IPS-NIHi7 (cell line): Measurements from ENCODE around the gene TWIST1.
A peak's percentile ranks its signal among the peaks of the same experiment; 100 is the strongest.

Experiments
- DNase-seq: peaks from one replicate; pipeline ENCODE4 v3.0.0; 2012; ENCODE audit warnings: mixed read lengths; ENCODE audit errors: extremely low spot score

The TWIST1 gene

DNA sequence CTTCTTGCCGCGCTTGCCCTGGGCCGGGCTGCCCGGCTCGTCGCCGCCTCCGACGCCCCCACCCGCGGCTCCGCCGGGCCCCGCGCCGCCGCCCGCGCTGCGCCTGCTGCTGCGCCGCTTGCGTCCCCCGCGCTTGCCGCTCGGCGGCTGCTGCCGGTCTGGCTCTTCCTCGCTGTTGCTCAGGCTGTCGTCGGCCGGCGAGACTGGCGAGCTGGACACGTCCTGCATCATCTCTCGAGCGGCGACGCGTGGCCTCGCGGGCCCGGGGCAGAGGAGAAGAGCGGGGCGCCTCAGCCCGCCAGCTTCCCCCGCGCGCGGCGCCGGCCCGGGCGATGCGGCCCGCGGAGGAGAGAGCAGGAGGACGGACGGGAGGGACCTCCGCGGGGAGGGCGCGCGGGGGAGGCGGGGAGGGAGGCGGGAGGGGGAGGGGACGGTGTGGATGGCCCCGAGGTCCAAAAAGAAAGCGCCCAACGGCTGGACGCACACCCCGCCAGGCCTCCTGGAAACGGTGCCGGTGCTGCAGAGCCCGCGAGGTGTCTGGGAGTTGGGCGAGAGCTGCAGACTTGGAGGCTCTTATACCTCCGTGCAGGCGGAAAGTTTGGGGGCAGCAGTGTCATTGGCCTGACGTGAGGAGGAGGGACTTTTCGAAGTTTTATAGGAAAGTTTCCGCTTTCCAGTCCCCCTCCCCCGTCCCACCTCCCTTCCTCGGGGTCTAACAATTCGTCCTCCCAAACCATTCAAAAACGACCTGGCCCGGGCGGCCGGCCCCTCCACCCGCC, at the start of gene TWIST1:
TWIST1 (minus strand) TSS at position 546 of the 779 bp plus-strand sequence; CDS start at position 231, 315 bp downstream.
- DNase-seq: peak; percentile 62

DNA sequence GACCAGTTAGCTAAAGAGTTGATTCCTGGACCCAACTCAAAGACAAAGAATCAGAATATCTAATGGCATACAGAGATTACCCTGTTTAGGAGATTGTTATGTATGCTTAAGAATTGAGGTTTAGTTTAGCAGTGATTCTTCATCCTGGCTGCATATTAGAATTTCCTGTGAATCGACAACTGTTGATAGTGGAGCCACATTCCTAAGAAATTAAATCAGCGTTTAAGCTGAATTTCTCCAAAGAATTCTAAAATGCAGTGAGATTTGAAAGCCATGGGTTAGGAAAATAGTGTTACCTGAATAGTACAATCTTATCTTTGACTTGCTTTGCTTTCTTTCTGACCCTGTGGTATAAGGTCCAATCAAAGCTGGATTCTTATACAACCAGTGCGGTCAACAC, 44.2 kb upstream of the TWIST1 start:
- DNase-seq: no peak

DNA sequence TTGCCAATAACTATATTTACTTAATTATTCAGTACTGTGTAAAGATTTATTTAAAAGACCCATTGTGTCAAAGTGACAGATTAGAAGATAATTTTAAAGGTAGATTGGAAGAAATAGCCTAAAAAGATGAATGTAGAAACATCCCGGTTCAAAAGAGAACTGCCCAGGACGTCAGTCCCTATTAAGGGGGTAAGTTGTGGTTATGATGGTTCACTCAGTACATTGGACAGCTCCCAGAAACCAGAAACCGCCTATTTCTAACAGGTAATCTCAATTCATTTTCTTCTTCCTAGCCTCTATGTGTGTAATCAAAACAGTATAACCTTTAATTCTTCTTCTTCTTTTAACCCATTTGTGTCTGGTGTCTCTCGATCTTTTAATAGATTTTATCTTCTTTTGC, 29.3 kb upstream of the TWIST1 start:
- DNase-seq: peak; percentile 29

DNA sequence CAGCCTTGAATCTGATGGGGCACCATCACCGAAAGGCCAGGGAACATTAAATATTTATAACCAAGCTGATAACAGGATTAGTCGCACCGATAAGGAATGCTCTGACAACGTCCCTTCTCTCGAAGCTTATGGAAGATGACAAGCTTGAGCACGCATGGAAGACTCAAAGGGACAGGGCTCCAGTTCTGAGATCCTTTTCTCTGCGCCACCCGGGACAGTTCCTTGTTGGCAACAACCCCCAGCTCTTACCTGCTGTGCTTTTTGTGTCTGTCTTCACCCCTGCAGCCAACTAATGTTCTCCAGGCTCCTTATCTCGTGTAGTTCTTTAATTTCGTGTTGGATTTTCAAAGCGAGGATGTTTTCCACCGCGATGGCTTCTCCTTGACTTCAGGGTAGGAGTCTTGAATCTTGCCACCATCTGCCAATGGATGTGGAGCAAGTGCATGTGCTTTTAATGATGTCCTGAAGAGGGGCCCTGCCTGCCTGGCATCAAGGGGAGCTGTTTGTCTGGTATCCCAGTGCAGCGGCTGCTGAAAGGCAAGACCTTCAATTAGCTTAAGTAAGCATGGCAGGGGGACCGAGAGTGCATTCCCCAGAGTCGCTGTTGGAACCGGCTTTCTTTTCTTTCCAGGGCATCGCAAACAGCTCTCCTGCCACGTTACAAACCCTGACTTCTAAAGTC, 28.1 kb upstream of the TWIST1 start:
- DNase-seq: peak; percentile 32

DNA sequence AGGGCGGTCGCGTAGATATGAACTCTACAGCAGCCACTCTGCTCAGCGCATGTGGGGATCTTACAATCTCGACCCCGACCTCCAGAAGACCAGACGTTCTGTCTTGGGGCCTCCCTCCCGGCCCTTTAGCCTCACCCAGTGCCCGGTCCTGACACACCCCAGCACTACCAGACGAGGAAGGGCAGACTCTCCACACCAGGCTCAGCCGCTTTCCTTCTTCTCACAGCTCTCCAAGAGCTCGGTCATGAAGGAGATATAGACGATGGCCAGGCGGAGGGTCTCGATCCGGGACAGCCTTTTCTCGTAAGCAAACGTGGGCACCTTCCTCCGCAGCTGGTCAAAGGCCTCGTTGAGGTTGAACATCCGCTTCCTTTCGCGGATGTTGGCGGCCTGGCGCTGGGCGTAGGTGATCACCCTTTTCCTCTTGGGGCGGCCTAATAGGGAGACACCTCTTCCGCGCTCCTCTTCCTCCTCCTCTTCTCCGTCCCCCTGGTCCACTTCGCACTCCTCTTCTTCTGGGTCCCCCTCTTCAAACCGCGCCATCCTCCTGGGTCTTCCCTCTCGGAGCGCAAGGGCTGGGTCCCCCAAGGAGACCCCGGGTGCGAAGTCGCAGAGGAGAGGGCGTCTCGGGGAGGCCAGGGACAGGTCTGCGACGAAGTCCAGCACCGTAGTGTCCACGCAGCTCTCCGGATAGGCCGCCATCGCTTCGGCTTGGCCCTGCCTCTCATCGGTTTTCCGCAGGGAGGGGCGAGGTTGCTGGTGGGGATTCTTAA, 27.4 kb upstream of the TWIST1 start, which contains the start of gene FERD3L:
FERD3L (minus strand) TSS at position 761 of the 773 bp plus-strand sequence; CDS start at position 702, 59 bp downstream.
- peak; percentile 19 for DNase-seq

DNA sequence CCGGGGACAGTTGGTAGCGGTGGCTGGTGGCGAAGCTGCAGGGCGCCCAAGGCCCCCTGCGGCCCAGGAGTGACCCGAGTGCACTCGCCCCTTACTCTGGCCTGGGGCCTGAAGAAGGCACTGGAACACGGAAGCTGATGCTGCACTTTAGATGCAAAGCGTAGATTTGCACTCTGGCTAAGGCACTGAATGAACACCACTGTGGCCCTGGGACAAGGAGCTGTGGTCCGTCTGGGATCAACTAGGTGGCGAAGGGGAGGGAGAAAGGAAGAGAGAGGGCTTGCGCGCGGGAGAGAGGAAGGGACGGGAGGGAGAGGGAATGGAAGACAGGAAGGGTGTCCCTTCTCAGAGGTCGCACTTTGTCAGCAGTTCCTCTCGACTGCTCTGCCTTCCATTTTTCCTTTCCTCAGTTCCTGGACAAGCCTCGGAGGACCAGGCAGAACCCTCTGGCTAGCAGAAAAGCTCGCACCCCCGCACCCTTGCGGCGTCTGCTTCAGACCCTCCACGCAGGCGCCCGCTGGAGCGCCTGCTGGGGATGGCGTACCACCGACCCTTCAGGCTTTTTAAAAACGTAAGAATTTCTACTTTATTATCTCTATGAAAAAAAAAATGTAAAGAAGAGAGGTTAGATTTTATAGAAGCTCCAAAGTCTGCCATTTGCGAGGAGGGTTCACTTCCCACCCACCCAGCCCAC, 26.6 kb upstream of the TWIST1 start:
- DNase-seq: peak; percentile 57

DNA sequence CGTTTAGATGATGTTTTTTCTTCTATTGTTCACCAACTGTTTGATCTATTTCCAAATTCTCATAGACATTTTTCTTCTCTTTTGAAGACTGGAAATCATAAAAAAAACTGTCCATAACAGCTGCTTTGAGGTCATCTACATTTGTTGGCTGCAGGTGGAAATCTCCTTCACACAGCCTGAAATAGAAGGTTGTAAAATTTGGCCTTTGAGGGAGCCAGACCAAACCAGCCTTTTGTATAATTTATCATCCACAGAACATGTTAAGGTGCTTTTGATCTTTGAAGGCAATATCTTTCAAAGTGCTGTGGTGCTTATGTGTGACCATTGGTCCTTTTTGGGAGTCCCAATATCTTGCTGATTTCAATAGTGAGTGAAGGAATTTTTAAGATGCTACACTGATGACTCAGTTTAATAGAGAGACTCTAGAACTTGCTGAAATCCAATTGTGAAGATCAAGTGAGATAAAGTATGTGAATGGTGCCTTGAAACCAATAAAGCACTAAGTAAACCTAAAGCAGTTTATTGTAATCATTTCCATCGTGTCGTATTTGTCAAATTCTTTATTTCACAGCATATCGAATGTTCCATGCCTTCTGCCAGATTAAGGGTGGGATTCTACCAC, 22.4 kb upstream of the TWIST1 start:
- DNase-seq: no peak

DNA sequence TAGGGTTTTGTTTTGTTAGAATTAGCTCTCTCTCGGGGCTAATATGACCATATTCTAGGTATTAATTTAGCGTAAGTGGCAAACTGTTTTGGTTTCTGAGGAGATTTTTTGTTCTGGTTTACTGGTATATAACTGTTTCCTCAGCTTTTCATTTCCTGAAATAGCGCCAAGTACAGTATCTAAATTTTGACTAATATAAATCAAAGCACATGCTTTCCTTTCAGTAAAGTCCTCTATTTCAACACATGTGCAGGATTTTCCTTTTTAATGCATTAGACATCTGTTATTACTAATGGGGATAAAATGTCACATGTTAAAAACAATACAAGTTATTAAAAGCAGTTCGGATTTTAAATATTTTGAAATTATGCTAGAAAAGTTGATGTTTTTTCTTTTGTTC, 16.4 kb upstream of the TWIST1 start:
- no peak for DNase-seq

DNA sequence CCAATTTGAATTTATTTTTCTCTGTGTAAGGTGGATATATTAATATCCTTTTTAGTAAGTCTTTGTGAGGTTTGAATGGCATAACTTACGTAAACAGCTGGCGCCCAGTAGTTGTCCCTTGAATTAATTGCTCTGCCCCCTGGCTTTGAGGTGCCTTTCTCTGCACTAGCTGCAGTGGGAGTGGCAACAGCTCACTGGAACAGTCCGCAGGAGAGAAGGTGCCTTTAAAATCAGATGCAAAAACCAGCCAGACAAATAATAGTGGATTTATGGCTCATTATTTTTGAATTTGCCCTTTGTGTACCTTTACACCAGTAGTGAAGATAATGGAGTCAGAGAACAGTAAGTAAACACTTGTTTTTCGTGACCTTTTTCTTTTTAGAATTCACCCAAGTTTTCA, 16.0 kb upstream of the TWIST1 start:
- no peak for DNase-seq

DNA sequence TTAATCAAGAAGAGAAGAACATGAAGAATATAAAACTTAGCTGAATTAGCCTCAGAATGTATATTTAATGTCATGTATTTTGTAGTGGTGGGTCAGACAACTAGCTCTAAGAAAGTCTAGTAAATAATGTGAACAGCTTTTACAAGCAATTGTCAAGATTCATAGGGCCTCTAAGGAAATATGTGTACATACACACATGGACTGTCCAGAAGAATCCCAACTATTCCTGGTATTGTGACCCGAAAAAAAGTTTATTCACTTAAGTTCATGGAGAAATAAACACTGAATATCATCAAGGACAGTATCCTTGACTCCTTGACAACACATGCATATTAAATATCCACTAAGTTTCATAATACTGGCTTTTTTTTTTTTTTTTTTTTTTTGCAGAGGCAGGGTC, 11.4 kb upstream of the TWIST1 start:
- no peak for DNase-seq

DNA sequence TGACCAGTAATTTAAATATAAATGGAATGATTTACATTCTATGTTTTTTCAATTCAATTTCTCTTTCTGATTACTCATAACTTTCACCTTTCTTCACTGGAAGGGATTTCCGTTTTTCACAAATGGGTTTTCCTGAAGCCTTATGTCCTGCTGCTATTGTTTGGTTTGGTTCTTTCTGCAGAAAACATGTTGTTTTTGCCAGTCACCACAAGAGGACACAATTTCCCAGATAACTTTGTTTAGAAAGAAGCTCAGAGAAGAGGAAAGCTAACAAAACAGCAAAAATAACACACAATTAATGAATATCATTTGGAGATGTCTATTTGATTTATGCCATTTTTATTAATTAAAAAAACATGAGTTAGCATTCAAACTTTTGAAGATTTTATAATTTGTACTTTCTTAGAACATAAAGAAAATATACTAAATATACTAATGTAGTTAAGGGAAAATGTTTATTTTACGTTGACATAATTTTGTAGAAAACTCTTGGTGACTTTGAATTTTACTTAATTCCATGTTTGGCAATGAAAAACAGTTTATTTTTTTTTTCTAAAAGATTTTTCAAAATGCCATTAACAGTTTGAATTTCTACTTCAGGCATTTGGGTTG, 4.6 kb upstream of the TWIST1 start:
- no peak for DNase-seq

DNA sequence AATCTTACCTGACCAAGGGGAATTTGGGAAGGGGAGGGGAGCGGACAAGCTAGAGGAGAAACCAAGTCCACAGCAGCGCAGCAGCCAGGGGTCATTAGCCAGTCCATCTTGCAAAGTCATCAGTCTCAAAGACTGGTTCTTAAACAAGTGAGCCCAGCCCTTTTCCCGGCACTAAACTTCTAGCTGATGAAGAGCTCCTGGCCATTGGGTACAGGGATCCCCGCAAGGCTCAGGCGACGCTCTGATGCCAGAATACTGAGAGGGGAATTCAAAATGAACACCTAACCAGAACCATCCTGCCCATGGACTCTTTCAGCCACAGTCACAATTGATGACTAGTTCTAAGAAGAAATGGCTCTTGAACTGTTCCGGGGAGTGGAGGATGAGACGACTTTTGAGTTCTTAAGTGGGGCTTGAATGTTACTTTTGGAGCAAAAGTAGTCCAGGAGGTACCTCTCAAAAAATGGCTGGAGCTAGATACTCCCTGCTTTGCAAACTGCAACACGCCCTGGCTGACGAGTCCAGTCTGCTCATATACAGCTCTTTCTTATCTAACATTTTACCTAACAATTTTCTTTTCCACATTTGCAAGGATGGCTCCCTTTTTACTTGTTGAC, 2.5 kb upstream of the TWIST1 start:
- DNase-seq: no peak

DNA sequence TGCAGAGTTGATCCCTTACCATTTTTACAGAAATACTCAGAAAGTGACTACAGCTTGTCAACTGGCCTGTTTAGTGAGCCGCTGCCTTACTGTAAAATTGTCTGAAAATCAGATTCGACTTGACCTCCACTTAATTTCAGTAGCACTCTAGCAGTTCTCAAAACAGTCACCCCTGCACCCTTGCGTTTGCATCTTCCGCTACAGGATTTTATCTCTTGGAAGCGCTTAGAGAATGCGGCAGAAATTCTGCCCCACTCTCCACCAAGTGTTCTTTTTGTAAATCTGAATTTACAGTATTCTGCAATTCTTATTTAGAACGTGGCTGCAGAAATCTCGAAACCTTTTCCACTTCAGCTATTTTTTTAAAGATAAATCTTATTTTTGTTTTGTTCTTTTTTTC, 1.9 kb upstream of the TWIST1 start:
- DNase-seq: no peak

DNA sequence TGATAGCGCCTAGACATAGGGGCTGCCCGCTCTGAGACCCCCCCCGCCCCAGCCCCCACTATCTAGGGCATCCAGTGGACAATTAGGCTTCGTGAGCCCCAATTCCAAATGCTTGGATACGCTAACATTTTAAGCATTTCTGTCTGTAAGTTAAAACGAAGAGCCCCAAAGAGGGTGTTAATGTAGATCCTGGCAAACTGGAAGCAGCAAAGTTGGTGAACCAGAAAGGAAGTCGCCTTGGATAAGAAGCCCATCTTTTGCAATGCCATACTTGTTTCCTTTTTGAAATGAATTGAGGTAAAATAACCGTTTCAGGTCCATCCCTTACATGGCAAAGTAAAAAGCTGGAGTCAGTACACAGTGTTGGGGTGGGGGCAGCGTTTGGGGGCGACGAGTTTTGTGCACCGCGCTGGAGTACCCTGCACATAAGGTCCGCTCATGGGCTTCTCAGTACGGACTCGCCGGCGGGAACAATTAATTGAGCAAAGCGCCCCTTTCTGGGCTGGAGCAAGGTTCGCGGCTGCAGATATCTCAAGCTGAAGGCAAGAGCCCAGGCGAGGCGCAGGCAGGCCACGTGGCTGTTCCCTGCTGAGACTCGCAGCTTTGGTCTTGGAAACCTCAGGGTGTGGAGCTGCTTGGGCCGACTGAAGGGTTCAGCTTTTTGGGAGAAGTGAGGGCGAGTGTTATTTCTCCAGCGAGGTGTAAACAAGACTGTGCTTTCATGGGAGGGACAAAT, 1.4 kb upstream of the TWIST1 start:
- DNase-seq: peak; percentile 39

DNA sequence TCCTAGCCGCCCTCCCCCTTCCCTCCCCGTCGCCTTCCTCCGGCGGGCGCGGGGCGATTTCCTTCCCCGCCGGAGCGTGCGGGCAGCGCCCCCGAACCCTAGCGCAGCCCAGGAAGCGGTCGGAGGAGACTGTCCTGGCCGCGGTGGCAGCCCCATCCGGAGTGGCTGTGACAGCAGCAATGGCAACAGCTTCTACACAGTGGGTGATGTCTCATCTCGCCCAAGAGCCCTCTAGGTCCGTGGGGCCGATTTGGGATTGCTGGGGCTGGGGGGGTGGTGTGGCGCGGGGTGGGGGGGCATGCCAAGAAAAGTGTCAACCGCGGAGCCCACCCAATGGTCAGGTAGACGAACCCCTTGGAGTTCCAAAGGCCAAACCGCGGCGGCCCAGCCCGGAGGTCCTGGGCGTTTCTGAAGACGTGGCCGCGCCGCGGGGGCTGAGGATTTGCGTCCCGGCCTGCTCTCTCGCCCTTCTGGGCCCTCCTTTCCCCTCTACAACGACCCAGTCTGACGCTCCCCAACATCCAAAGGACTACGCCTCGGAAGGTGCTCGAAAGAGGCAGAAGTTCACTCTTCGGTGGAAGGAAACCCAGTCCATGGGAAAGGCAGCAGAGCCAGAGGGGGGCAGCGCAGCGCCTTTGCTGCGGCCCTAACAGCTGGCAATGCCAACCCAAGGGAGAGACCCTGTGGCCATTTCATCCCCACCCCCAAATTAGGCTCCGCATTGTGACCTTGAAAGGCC, 603 bp upstream of the TWIST1 start:
- no peak for DNase-seq

DNA sequence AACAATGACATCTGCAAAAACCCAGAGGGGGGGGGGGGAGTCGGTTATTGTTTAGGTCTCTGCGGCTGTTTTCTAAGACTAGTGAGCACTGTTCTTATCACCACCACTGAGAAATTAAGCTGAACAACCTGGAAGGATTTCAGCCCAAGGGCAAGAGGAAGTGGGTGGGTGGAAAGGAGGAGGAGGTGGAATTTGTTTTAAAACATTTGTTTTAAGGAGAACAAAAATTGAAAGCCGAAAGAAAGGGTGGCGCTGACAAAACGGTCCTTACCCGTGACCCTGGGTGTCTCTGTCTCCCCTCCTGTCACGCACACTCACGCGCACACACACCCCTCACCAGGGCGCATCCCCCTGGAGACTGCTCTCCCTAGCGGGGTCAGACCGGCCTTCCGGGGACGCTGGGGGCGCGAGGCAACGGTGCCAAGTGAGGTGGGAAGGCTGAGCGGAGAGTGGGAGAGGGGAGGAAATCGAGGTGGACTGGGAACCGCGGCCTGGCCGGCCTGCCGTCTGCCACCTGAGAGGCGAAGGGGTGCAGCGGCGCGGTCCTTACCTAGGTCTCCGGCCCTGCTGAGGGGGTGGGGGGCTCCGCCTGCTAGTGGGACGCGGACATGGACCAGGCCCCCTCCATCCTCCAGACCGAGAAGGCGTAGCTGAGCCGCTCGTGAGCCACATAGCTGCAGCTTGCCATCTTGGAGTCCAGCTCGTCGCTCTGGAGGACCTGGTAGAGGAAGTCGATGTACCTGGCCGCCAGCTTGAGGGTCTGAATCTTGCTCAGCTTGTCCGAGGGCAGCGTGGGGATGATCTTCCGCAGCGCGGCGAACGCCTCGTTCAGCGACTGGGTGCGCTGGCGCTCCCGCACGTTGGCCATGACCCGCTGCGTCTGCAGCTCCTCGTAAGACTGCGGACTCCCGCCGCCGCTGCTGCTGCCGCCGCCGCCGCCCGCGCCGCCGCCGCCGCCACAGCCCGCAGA, 1.0 kb downstream of the TWIST1 start:
- DNase-seq: peak; percentile 32

DNA sequence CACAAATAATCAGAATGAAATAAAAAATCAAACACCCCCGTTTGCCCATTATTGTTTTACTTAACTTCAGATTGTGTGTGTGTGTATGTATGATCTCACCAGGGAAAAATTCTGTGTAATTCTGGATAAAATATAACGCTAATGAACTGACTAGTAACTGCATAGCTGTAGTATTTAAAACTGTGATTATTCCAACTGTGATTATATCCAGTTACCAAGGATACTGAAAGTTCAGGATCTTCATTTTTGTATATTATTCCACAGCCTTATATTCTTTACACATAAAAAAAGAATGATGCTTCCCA, 2.9 kb downstream of the TWIST1 start:
- no peak for DNase-seq
